Tibial nerve (tissue), 4 donors: ENCODE results near the gene IGHMBP2.

ENCODE experiments used
- CTCF ChIP-seq, 5 experiments: fragments of 200-600 bp in 3 of 5; fragments of 450-650 bp in 2 of 5; sonication (generic) in 3 of 5; IDR thresholded peaks; one replicate each; pipeline ENCODE4 v1.5.1; 2016 to 2019; ENCODE audit warnings: antibody characterized with exemption in 5 of 5, mild to moderate bottlenecking in 3 of 5, moderate library complexity in 2 of 5
- EP300 ChIP-seq, 2 donors: sonication (generic); formaldehyde crosslinking; IDR thresholded peaks; one replicate each; pipeline ENCODE4 v1.6.1; 2017; ENCODE audit warnings: antibody characterized with exemption in 2 of 2, mild to moderate bottlenecking in 1 of 2

GRCh38 chr11:68893282-68893681 is 10.4 kb upstream of the IGHMBP2 start:
- TF ChIP-seq EP300 (IDR thresholded peaks at IDR 0.05) (no peak), CTCF (IDR thresholded peaks at IDR 0.05) (no peak)
